ENCODE measurements around the gene FBXL16. TPM values are rescaled to one million over a fixed set of nuclear protein-coding genes. Genes with fewer than 3 reads are reported as not detected.
"Not testable (repeated sequence)": the region's sequence is repeated elsewhere in the genome, so short reads cannot be mapped to it uniquely, and the experiment has no call there.

FBXL16 gene, protein sequence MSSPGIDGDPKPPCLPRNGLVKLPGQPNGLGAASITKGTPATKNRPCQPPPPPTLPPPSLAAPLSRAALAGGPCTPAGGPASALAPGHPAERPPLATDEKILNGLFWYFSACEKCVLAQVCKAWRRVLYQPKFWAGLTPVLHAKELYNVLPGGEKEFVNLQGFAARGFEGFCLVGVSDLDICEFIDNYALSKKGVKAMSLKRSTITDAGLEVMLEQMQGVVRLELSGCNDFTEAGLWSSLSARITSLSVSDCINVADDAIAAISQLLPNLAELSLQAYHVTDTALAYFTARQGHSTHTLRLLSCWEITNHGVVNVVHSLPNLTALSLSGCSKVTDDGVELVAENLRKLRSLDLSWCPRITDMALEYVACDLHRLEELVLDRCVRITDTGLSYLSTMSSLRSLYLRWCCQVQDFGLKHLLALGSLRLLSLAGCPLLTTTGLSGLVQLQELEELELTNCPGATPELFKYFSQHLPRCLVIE
- polyA plus RNA-seq (ENCODE audit: insufficient read length in 3 of 3) = 1 to 10 TPM in 2 of 3 donors, under 1 TPM in 1; 0.96 to 1.8 (median 1.1) TPM

DNA sequence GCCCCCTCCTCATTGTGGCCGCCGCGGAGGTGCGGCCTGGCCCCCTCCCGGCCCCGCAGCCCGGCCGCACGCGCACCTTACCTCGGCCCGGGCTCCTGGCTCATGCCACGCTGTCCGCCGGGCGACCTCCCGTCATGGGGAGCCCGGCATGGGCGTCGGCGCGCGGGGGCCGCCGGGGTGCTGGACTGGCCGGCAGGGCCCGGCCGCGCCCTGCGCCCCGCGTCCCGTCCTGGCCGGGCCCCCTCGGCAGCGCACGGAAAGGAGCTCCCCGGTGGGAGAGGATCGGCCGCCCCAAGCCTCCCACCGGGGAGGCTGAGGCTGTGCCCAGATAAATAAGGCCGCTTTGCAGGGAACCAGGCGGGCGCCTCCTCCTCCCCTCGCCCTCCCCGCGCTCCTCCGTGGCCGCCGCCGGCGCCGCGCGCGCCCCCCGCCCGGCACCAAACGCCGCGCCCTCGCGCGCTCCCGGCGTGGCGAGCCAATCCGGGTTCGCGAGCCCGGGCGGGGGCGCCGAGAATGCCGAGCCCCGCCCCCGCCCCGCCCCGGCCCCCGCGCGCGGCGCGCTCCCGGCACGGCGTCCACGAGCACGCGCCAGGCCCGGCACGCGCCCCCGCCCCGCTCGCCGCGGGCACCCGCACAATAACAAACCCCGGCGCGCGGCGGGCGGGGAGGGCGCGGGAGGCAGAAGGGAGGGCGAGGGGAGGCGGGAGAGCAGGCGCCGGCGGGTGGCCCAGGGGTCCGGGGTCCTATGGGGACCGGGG, at the start of gene FBXL16:
Gene FBXL16 (minus strand): TSS at position 371 of the 758 bp plus-strand sequence. CDS start 8,396 bp downstream, outside the sequence.
- DNase-seq (ENCODE audit: low read depth in 3 of 3, low spot score in 2 of 3) = no peak

DNA sequence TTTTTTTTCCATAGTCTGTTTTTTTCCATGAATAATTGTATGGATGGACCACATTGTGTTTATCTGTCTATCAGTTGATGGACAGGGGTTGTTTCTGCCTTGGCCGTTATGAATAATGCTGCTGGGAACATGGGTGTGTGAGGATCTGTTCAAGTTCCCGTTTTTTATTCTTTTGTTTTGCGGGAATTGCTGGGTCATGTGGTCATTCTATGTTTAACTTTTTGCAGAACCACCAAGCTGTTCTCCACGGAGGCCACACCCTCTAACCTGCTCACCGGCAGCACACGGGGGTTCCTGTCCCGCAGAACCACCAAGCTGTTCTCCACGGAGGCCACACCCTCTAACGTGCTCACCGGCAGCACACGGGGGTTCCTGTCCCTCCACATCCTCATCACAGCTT, 49.1 kb upstream of the FBXL16 start:
- DNase-seq (ENCODE audit: low read depth in 3 of 3, low spot score in 2 of 3) = no peak

DNA sequence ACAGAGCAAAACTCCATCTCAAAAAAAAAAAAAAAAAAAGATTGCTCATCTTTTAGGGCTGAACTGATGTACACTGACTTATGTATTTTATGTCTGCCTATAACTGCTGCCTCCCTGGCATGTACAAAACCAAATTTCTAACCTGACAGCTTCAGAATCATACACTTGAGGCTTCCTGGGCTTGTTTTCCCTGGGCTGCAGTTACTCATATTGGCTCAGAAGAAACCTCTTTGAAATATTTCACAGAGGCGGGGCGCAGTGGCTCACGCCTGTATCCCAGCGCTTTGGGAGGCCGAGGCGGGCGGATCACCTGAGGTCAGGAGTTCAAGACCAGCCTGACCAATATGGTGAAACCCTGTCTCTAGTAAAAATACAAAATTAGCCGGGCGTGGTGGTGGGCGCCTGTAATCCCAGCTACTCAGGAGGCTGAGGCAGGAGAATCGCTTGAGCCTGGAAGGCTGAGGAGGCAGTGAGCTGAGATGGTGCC, 48.6 kb upstream of the FBXL16 start:
- DNase-seq (ENCODE audit: low read depth in 3 of 3, low spot score in 2 of 3) = not testable (repeated sequence)

DNA sequence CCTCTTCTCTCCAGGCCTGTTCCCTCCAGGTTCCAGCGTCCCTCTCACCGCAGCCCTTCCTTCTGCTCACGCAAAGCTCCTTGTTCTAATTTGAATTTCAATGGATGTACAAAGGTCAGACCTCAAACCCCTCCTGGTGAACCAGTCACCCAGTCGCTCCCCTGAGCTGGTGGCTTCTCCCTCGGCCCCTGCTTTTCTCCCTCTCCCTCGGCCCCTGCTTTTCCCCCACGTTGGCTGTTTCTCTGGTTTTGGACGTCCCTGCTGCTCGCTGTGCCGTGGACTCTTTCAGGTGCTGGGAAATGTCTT, 46.4 kb upstream of the FBXL16 start:
- DNase-seq (ENCODE audit: low read depth in 3 of 3, low spot score in 2 of 3) = no peak

DNA sequence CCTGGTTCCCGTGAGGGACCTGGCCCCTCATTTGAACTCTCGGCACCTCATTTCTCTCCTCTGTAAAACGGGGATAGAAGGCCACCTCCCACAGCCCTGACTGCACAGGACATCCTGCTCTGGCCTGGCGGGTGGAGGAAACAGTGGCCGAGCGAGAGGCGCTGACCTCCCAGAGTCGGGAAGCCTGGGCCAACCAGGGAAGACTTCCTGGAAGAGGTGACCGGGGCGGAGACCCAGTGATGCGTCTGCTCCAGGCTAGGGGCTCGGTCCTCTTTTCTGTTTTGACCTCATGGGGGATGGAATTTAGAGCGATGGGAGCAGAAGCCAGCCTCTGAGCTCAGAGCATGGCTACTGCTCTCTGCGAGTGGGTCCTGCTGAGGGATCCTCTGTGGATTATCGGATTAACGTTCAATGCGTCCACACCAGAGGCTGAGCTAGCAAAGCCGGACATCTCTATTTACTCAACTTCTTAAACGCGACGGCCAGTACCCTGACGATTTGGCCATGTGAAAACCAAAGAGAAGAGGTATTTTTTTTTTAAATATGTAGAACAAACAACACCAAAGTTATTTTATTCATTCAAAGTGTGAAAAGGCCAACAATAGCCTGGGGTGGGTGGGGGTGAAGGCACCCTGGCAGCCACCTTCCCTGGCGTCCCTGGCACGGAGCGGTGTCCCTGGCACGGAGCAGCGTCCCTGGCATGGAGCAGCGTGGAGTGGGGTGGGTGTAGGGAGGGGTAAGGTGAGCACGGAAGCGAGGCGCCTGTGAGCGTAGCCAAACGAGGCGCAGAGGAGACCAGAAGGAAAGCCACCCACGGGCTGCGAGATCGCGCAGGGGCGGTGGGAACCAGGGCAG, 45.8 kb upstream of the FBXL16 start:
- no peak for DNase-seq (ENCODE audit: low read depth in 3 of 3, low spot score in 2 of 3)

DNA sequence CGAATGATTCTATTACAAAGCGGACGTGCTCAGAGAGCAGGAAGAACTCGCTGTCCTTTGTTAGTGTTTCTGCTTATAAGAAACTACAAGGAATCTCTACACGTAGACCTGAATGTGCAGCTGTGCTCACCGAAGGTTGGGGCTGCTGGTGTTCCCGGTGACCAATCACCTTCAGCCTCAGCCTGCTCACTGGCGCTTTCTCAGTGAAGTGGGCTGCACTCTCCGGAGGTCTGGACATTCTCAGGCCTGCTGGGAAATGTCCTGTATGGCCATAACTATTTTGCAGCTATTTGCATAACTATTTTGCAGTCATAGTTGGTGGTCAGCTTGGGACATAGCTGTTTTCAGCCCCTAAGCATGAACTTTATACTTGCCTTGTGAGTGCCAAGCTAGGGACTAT, 44.9 kb upstream of the FBXL16 start:
- DNase-seq (ENCODE audit: low read depth in 3 of 3, low spot score in 2 of 3) = no peak

DNA sequence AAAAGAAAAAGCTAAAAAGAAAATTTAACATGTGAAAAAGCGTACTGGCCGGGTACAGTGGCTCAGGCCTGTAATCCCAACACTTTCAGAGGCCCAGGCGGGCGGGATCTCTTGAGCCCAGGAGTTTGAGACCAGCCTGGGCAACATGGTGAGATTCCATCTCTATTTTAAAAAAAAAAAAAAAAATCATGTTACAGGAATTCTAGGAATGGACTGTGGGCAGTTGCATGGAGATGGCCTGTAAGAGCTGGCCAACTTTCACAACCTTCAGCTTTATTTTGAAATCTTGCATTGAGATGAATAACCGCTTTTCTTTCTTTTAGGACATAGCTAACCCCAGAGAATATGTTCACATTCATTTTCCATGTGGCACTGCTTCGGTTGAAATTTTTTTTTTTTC, 43.4 kb upstream of the FBXL16 start:
- DNase-seq (ENCODE audit: low read depth in 3 of 3, low spot score in 2 of 3) = no peak

DNA sequence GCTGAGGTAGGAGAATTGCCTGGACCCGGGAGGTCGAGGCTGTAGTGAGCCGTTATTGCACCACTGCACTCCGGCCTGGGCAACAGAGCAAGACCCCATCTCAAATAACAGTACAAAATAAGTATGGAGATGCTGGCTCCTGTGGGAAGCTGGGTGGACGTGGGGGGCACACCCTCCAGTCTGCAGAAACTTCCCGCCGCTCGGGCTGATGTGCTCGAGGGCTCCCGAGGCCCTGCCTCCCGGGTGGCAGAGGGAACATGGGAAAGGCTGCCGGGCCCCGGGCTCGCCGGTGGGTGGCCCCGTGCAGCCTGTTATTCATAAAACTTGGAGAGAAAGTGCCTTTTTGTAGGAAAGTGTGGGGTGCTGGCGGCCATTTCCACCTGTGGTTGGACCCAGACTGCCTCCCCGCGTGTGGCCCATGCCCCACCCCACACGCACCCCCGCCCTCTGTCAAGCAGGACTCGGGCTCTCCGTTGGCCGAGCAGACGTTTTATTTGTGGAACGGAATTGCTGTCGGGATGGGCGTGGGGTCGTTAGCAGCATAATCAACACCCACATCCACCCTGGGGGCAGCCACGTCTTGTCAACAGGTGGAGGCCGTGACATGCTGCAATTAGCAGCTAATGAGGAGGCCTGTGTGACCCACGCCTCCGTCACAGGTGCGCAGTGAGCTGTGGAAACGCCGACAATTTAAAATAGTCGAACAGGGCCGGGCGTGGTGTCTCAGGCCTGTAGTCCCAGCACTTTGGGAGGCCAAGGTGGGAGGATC, 42.6 kb upstream of the FBXL16 start:
- DNase-seq (ENCODE audit: low read depth in 3 of 3, low spot score in 2 of 3) = no peak

DNA sequence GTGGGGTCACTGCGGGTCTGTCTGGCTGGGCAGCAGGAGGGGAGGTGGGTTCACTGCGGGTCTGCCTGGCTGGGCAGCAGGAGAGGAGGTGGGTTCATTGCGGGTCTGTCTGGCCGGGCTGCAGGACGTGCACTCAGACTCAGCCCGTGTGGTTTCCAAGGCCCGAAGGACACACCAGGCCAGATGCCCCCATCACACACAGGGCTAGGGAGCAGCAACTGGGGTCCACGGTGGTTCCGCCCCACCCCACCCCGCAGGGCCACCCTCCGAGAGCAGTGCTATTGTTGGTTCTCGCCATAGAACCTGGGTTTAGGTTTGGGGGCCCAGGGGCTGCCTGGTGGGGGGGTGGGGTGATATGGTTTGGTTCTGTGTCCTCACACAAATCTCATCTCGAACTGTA, 41.0 kb upstream of the FBXL16 start:
- no peak for DNase-seq (ENCODE audit: low read depth in 3 of 3, low spot score in 2 of 3)

DNA sequence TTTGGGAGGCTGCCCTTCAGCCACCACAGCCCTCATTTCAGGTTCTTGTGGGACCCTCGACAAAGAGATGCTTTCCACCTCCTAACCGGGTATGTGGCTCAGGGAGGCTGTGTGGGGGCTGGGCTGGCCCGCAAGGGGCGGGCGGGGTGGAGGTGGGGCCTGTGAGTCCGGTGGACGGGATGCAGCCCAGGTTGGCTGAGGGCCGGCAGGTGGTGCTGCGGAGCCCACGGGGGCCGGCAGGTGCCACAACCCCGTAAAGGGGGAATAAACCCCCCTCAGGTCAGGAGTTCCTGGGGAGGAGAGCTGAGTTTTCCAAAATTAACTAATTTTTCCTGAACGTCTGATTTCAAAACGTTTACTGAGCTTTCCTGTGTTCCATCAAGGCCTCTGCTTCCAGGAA, 40.1 kb upstream of the FBXL16 start:
- DNase-seq (ENCODE audit: low read depth in 3 of 3, low spot score in 2 of 3) = no peak

DNA sequence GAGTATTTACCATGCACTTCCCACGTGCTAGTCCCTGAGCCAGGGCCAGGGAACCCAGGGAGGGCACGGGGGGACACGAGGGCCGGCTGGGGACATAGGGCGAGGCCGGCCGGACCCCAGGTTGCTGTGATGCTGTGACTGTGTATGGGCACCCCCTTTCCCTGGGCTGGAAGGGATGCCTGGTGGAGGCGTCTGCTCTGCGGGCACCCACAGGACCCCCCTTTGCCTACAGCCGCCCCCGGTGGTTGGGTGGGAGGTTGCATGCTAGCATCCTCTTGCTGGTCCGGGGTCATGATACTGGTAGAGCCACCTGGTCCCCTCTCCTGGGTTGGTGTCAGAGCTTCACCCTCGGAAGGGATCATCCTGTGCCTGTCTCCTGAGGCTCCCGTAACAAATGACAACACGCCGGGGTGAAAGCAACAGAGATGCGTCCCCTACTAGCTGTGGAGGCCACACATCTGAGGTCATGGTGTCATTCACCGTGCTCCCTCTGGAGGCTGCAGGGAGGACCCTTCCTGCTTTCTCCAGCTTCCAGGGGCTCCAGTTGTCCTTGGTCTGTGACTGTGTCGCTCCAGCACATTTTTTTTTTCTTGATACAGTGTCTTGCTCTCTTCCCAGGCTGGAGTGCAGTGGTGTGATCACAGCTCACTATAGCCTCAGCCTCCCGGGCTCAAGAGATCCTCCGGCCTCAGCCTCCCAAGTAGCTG, 38.3 kb upstream of the FBXL16 start:
- no peak for DNase-seq (ENCODE audit: low read depth in 3 of 3, low spot score in 2 of 3)

DNA sequence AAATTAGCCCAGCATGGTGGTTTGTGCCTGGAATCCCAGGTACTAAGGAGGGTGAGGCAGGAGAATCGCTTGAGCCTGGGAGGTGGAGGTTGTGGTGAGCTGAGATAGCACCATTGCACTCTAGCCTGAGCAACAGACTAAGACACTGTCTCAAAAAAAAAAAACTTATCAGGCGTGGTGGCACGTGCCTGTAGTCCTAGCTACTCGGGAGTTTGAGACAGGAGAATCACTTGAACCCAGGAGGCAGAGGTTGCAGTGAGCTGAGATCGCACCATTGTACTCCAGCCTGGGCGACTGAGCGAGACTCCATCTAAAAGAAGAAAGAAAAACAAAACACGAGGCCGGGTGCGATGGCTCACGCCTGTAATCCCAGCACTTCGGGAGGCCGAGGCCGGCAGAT, 37.3 kb upstream of the FBXL16 start:
- not testable (repeated sequence) for DNase-seq (ENCODE audit: low read depth in 3 of 3, low spot score in 2 of 3)

DNA sequence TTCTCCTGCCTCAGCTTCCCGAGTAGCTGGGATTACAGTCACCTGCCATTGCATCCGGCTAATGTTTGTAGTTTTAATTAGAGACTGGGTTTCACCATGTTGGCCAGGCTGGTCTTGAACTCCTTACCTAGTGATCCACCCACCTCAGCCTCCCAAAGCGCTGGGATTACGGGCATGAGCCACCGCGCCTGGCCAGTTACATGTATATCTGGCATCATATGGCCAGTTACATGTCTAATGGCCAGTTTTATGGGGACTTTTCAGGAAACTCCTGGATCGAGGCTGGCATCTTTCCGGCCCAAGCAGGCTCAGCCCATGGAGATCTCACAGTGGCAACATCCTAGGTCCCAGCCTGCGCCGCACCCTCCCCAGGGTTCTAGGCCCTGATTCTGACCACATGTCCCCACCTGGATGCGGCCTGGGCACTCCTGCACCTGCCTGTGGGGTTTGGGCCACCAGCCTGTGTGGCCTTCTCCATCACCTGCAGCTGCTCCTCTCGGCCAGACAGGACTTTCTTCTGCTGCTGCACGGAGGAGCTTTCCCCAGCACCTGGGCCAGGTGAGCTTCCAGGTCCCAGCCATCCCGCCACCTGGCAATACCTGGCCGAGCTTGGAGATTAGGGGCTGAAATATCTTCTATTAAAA, 36.5 kb upstream of the FBXL16 start:
- DNase-seq (ENCODE audit: low read depth in 3 of 3, low spot score in 2 of 3) = no peak

DNA sequence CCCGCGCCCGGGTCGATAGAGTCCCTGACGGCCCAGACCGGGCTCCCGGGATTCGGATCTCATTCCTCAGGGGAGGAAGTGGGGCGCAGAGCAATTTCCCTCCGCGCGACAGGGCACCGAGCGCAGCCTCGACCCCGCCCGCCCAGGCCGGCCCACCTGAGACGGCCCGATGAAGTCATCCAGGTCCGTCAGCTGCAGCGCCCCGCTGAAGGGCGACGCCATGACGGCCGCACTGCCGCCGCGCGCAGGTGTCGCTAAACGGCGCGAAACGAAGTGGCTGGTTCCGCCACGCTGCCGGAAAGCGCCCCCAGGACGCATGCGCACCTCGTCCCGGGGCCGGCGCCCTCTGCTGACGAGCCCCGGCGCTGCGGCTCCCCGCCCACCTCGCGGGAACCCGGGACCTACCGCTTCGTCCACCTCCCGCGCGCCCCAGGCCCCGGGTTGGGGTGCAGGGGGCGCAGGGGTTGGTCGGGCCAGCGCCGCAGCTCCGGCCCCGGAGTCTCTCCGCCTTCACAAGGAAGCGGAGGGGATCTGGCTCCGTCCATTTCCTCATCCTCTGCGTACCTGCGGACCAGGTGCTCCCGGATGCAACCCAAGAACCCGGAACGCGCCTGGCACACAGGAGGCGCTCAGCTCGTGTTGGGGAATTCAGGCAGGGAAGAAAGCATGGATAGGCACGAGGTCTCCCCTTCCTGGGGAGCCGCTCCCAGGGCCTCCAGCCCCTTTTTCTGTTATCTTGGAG, 35.3 kb upstream of the FBXL16 start, which contains the start of gene CIAO3:
Gene CIAO3 (minus strand): TSS at position 234 of the 742 bp plus-strand sequence. CDS start 12 bp downstream, at position 222.
- DNase-seq (ENCODE audit: low read depth in 3 of 3, low spot score in 2 of 3) = peak; percentile 63 to 78 (median 67)

DNA sequence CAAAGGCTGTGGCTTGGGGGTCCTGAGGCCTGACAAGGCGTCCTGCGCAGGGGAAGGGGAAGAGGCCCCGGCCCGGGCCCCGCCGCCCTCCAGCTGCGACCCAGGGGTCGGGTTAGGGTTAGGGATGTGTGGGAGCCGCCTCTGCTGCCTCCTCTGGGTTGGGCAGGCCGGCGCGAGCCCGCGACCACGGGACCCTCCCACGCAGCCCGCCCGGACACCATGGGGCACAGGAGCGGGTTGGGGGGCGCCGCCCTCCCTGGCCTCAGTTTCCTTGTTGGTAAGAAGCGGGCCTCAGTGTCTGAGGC, 34.8 kb upstream of the FBXL16 start:
- DNase-seq (ENCODE audit: low read depth in 3 of 3, low spot score in 2 of 3) = no peak

DNA sequence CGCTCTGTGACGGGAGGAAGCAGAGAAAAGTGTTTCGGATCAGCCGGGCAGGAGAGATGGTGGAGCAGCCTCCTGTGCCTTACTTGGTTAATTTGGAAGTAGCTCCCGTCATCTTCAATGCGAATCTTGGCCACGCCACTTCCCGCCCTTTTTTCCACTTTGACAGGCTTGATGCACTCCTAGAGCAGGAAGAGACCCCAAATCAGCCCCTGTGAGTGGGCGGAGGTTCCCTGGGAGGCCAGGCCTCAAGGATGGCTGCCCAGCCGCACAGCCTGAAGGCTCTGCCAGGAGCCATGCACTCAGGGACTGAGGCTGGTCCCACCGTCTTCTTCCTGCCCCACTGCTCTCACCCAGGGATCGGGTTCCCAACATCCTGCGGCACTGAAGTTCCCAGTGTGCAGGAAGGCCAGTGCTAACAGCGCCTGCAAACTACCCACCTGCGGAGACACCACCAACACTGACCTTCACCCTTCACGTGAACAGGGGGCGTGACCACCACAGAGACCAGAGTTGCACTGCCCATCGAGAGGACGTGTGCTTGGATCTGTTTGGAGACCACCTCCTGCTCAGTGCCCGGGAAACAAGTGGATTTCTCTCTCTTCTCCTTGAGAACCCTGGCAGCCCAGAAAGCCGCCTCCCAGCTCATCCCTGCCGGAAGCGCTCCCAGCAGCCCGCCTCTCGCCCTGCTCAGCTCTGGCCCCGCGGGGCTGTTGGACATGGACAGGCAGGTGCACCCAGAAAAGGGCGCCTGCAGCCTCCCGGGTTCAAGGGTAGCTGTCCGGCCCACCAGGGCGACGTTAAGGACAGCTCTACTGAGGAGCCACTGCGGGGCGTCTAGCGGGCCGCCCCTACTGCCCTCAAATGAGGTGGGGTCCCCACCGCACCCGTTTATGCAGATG, 34.2 kb upstream of the FBXL16 start:
- no peak for DNase-seq (ENCODE audit: low read depth in 3 of 3, low spot score in 2 of 3)

DNA sequence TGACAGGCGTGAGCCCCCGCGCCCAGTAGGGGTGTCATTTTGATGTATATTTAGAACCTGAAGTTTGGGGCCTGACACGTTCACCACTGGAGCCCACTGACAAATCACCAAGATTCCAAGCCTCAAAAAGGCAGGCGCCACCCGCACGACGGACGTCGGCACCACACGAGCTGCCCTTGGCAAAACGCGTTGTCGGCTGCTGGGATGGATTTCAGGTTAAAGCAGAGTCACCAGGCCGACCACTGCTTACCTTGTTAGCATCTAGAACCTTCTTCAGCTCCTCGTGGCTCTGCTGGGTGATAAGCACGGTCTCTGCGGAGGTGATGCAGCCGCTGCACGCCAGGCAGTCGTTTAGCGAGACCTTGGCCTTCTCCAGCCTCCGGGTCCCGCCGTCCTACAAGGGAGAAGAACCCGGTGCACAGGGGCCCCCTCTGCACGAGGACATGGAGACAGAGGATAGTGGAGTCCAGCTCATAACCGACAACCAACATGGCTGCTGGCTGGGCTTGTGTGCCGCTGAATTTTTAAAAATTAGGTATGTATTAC, 31.4 kb upstream of the FBXL16 start:
- DNase-seq (ENCODE audit: low read depth in 3 of 3, low spot score in 2 of 3) = no peak
